Measurements from ENCODE around the gene FUNDC2.

The FUNDC2 gene

DNA sequence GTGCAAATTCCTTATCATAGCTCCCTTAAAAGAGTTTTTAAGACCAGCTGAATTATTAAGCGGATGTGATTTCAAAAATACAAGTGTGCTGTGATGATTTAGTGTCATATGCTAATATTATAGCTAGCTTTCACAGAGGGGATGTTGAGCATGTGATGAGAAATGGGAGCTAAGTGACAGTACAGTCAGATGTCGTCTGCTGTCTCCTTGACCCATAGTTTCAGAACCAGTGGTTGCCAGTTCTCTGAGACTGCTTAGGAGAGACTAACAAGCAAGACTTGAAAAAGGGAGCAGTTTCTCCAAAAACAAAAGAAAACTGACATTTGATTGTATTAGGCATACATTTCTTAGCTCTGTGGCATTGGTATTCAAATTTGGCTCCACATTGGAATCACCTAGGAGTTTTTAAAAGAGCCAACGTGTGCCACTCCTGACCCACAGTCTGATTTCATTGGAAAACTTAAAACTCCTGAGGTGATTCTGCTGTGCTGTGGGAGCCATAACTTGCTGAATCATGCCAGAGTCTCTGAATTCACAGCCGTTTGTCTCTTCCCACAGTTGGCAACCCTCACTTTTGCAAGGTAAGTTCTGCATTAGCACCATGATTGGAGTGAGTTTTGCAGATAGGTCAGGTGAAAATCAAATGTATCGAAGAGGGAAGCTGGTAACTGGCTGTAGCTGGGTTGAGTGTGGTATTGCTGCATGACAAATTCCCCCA lies 20.3 kb downstream of the FUNDC2 start:
- no peak for DNase-seq
- Histone ChIP-seq H3K27me3 (replicated peaks) (no peaks in the 10 kb centered on the region), H3K4me3 (ENCODE audit: low read depth, low read length) (no peak overlapping the region), H3K27ac (no peak overlapping the region), H3K36me3 (replicated peaks) (no peaks in the 10 kb centered on the region)
- in situ Hi-C loops (cut with HindIII; ENCODE audit: low pct_ligation_motif_present, low sequenced_read_pairs), result no loop called here
- TF ChIP-seq, protein P1, sequence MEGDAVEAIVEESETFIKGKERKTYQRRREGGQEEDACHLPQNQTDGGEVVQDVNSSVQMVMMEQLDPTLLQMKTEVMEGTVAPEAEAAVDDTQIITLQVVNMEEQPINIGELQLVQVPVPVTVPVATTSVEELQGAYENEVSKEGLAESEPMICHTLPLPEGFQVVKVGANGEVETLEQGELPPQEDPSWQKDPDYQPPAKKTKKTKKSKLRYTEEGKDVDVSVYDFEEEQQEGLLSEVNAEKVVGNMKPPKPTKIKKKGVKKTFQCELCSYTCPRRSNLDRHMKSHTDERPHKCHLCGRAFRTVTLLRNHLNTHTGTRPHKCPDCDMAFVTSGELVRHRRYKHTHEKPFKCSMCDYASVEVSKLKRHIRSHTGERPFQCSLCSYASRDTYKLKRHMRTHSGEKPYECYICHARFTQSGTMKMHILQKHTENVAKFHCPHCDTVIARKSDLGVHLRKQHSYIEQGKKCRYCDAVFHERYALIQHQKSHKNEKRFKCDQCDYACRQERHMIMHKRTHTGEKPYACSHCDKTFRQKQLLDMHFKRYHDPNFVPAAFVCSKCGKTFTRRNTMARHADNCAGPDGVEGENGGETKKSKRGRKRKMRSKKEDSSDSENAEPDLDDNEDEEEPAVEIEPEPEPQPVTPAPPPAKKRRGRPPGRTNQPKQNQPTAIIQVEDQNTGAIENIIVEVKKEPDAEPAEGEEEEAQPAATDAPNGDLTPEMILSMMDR (IDR thresholded peaks at IDR 0.05; ENCODE audit: low read depth, low read length, missing control alignments), result no peak

DNA sequence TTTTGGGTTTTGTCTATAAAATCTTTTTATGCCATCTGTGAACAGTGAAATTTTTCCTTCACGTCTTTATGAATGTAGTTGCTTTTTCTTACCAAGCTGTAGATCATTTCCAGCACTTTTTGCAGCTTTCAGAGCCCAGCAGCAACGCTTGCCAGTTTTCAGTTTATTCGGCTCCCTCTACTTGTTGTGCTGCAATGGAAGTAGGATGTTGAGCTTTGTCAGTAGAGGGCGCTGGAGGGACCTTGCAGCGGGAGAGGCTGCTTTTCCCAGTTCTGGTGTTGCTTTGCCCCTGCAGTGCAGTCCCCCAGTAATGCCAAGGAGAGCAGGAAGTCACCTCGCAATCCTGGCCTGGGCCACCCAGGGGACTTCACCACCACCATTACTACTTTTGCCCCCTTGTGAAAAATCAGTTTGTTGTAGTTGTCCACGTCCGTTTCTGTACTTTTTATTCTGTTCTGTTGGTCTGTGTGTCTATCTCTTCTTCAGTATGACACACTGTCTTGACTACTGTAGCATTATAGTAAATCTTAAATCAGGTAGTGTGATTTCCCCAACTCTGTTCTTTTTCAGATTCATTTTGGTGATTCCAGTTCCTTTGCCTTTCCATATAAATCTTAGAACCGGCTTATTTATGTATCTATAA lies 22.5 kb downstream of the FUNDC2 start:
- Histone ChIP-seq H3K36me3 (replicated peaks) (no peaks in the 10 kb centered on the region), H3K4me3 (ENCODE audit: low read depth, low read length) (no peak overlapping the region), H3K27ac (no peak overlapping the region), H3K27me3 (replicated peaks) (no peaks in the 10 kb centered on the region)
- TF ChIP-seq, protein P1 (IDR thresholded peaks at IDR 0.05; ENCODE audit: low read depth, low read length, missing control alignments), result peak; percentile 80
- DNase-seq, result peak; percentile 43
- in situ Hi-C loops (cut with HindIII; ENCODE audit: low pct_ligation_motif_present, low sequenced_read_pairs), result no loop called here

GRCh38 chrX:155052738-155053498 lies 26.3 kb downstream of the FUNDC2 start:
- Histone ChIP-seq H3K4me3 (ENCODE audit: low read depth, low read length) (no peak overlapping the region), H3K36me3 (replicated peaks) (no peaks in the 10 kb centered on the region), H3K27ac (no peak overlapping the region), H3K27me3 (replicated peaks) (no peaks in the 10 kb centered on the region)
- in situ Hi-C loops (cut with HindIII; ENCODE audit: low pct_ligation_motif_present, low sequenced_read_pairs), result no loop called here
- no peak for DNase-seq
- TF ChIP-seq, protein P1 (IDR thresholded peaks at IDR 0.05; ENCODE audit: low read depth, low read length, missing control alignments), result no peak

GRCh38 chrX:155053656-155054055 lies 27.0 kb downstream of the FUNDC2 start:
- no peaks in the 10 kb centered on the region for H3K27me3 ChIP-seq (replicated peaks)
- H3K27ac ChIP-seq, result no peak overlapping the region
- in situ Hi-C loops (cut with HindIII; ENCODE audit: low pct_ligation_motif_present, low sequenced_read_pairs), result no loop called here
- TF ChIP-seq, protein P1 (IDR thresholded peaks at IDR 0.05; ENCODE audit: low read depth, low read length, missing control alignments), result no peak
- no peak overlapping the region for H3K4me3 ChIP-seq (ENCODE audit: low read depth, low read length)
- H3K36me3 ChIP-seq (replicated peaks), result no peaks in the 10 kb centered on the region
- no peak for DNase-seq

DNA sequence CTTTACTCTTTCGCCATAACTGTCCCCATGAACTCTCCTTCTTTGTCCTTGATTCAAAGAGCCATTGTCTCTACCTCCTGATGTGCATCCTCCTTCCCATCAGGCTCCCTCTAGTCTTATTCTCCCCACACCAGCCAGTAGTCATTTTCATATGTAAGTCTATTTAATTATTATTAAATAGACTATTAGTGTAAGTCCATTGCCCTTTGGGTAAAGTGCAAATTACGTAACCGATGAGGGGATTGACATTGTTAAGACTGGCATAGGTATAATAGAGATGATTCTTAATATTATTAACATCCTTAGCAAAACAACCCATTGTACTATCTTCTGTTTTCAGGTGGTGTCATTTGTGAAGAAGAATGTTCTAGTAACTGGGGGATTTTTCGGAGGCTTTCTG lies 27.6 kb downstream of the FUNDC2 start:
- no peak for DNase-seq
- TF ChIP-seq, protein P1 (IDR thresholded peaks at IDR 0.05; ENCODE audit: low read depth, low read length, missing control alignments), result no peak
- in situ Hi-C loops (cut with HindIII; ENCODE audit: low pct_ligation_motif_present, low sequenced_read_pairs), result no loop called here
- Histone ChIP-seq H3K36me3 (replicated peaks) (no peaks in the 10 kb centered on the region), H3K27me3 (replicated peaks) (no peaks in the 10 kb centered on the region), H3K27ac (no peak overlapping the region), H3K4me3 (ENCODE audit: low read depth, low read length) (no peak overlapping the region)

Data from brain microvascular endothelial cell (primary cell).